A673 (cell line): ENCODE results near the gene NBAS.

Experiments used
- EZH2 ChIP-seq: fragments of 200-600 bp; sonication (generic); IDR thresholded peaks from 2 replicates; pipeline ENCODE4 v1.6.1; 2017; ENCODE audit warnings: borderline replicate concordance, low read depth, mild to moderate bottlenecking, mixed read lengths, antibody characterized with exemption, low read length; ENCODE audit not compliant: poor library complexity, severe bottlenecking
- TF ChIP-seq, protein P1 (sequence below): fragments of 300-800, 200-600 bp; sonication (generic); conservative IDR thresholded peaks from 2 replicates; pipeline ENCODE4 v1.5.1; 2017; ENCODE audit warnings: low read depth, mild to moderate bottlenecking, antibody characterized with exemption, low read length, moderate library complexity, mixed read lengths

DNA sequence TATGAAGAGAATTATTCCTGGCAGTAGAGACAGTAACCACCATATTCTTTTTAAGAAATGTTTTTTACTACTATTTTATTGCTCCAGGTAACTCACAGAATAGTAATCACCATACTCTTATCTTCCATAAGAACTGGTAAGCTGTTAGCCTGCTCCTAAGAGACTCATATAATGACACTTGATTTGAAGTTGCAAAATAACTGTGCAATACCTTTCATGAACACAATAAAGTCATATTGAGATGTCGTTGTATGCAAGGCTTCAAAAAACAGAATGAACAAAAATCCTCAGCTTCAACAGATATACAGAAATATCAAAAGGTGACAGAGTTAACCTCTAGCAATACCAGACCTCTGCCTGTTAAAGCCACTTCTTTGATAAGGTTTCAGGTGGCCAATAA is 360.1 kb downstream of the NBAS start:
- TF ChIP-seq, protein P1, sequence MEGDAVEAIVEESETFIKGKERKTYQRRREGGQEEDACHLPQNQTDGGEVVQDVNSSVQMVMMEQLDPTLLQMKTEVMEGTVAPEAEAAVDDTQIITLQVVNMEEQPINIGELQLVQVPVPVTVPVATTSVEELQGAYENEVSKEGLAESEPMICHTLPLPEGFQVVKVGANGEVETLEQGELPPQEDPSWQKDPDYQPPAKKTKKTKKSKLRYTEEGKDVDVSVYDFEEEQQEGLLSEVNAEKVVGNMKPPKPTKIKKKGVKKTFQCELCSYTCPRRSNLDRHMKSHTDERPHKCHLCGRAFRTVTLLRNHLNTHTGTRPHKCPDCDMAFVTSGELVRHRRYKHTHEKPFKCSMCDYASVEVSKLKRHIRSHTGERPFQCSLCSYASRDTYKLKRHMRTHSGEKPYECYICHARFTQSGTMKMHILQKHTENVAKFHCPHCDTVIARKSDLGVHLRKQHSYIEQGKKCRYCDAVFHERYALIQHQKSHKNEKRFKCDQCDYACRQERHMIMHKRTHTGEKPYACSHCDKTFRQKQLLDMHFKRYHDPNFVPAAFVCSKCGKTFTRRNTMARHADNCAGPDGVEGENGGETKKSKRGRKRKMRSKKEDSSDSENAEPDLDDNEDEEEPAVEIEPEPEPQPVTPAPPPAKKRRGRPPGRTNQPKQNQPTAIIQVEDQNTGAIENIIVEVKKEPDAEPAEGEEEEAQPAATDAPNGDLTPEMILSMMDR: no peak
- no peak for TF ChIP-seq EZH2
